ENCODE measurements around the gene CASZ1.

CASZ1 gene

GRCh38 chr1:10635992-10636391 is 160.5 kb downstream of the CASZ1 start:
- Histone ChIP-seq H3K36me3 (ENCODE audit: low read length) (no peaks in the 10 kb centered on the region), H4K20me1 (ENCODE audit: low read depth, low read length) (no peaks in the 10 kb centered on the region), H3K4me2 (ENCODE audit: low read depth, low read length, poor library complexity, severe bottlenecking) (no peak overlapping the region), H3K27me3 (ENCODE audit: low read length) (no peaks in the 10 kb centered on the region), H3K4me3 (ENCODE audit: insufficient read depth, low read length, poor library complexity, severe bottlenecking) (no peak overlapping the region), H3K9me3 (ENCODE audit: insufficient read depth, low read length) (no peaks in the 10 kb centered on the region), H3K79me2 (ENCODE audit: insufficient read depth, low read length) (no peaks in the 10 kb centered on the region), H3F3A (ENCODE audit: insufficient read depth) (no peaks in the 10 kb centered on the region), H3K9me2 (replicated peaks; ENCODE audit: insufficient read depth, low read length) (no peaks in the 10 kb centered on the region), H3K27ac (ENCODE audit: low read depth, low read length) (no peak overlapping the region), H3K9ac (ENCODE audit: low read length) (no peak overlapping the region), H2AFZ (ENCODE audit: low read depth, low read length, severe bottlenecking) (no peak overlapping the region)
- TF ChIP-seq CTCF (IDR thresholded peaks at IDR 0.05; ENCODE audit: insufficient read depth, low read length, poor library complexity, severe bottlenecking) = no peak
- TF ChIP-seq EZH2phosphoT487 (conservative IDR thresholded peaks at IDR 0.05; ENCODE audit: low read length) = no peak

- H4K20me1 ChIP-seq (ENCODE audit: low read depth, low read length) = no peaks in the 10 kb centered on the region
- H3K27ac ChIP-seq (ENCODE audit: low read depth, low read length) = no peak overlapping the region
- no peaks in the 10 kb centered on the region for H3F3A ChIP-seq (ENCODE audit: insufficient read depth)
- no peaks in the 10 kb centered on the region for H3K9me3 ChIP-seq (ENCODE audit: insufficient read depth, low read length)
- no peaks in the 10 kb centered on the region for H3K27me3 ChIP-seq (ENCODE audit: low read length)
- H3K4me2 ChIP-seq (ENCODE audit: low read depth, low read length, poor library complexity, severe bottlenecking) = no peak overlapping the region
- no peak overlapping the region for H3K9ac ChIP-seq (ENCODE audit: low read length)
- H3K79me2 ChIP-seq (ENCODE audit: insufficient read depth, low read length) = no peaks in the 10 kb centered on the region
- TF ChIP-seq EZH2phosphoT487 (conservative IDR thresholded peaks at IDR 0.05; ENCODE audit: low read length) = no peak
- TF ChIP-seq CTCF (IDR thresholded peaks at IDR 0.05; ENCODE audit: insufficient read depth, low read length, poor library complexity, severe bottlenecking) = no peak
- H3K36me3 ChIP-seq (ENCODE audit: low read length) = no peaks in the 10 kb centered on the region
- no peaks in the 10 kb centered on the region for H3K9me2 ChIP-seq (replicated peaks; ENCODE audit: insufficient read depth, low read length)
- no peak overlapping the region for H2AFZ ChIP-seq (ENCODE audit: low read depth, low read length, severe bottlenecking)
- no peak overlapping the region for H3K4me3 ChIP-seq (ENCODE audit: insufficient read depth, low read length, poor library complexity, severe bottlenecking)
Observed at GRCh38 chr1:10635085-10635896, 161.2 kb downstream of the CASZ1 start.

GRCh38 chr1:10634428-10635084 is 161.9 kb downstream of the CASZ1 start:
- no peaks in the 10 kb centered on the region for H3K79me2 ChIP-seq (ENCODE audit: insufficient read depth, low read length)
- H3K27me3 ChIP-seq (ENCODE audit: low read length) = no peaks in the 10 kb centered on the region
- TF ChIP-seq CTCF (IDR thresholded peaks at IDR 0.05; ENCODE audit: insufficient read depth, low read length, poor library complexity, severe bottlenecking) = no peak
- no peak for TF ChIP-seq EZH2phosphoT487 (conservative IDR thresholded peaks at IDR 0.05; ENCODE audit: low read length)
- H3K36me3 ChIP-seq (ENCODE audit: low read length) = no peaks in the 10 kb centered on the region
- H3K9me2 ChIP-seq (replicated peaks; ENCODE audit: insufficient read depth, low read length) = no peaks in the 10 kb centered on the region
- H3K4me3 ChIP-seq (ENCODE audit: insufficient read depth, low read length, poor library complexity, severe bottlenecking) = no peak overlapping the region
- H2AFZ ChIP-seq (ENCODE audit: low read depth, low read length, severe bottlenecking) = no peak overlapping the region
- H3K9me3 ChIP-seq (ENCODE audit: insufficient read depth, low read length) = no peaks in the 10 kb centered on the region
- H3K27ac ChIP-seq (ENCODE audit: low read depth, low read length) = no peak overlapping the region
- no peak overlapping the region for H3K4me2 ChIP-seq (ENCODE audit: low read depth, low read length, poor library complexity, severe bottlenecking)
- no peaks in the 10 kb centered on the region for H4K20me1 ChIP-seq (ENCODE audit: low read depth, low read length)
- H3K9ac ChIP-seq (ENCODE audit: low read length) = no peak overlapping the region
- no peaks in the 10 kb centered on the region for H3F3A ChIP-seq (ENCODE audit: insufficient read depth)
